GM12878 (cell line): ENCODE data around the gene SAMSN1. TPM values are rescaled to one million over a fixed set of nuclear protein-coding genes. Genes with fewer than 3 reads are reported as not detected.

Experiments
- ATAC-seq: fragments of 200-7000 bp; cut with Tn5 transposase; 3 replicates; pipeline ENCODE4 v1.9.1; 2020; ENCODE audit warnings: mild to moderate bottlenecking, moderate library complexity
- BruUV-seq: library from RNA; stranded (reverse); fragments of 400-500 nt; replicated peaks from 2 replicates; lab custom pipeline; 2021; lab: Mats Ljungman, UMichigan
- CTCF ChIA-PET: fragments of 300-600 bp; sonication (Branson Sonifier 250); formaldehyde crosslinking; extraction: SDS; loops from one replicate; lab custom pipeline; 2021; ENCODE audit warnings: inconsistent platforms; lab: Yijun Ruan, JAX
- POLR2A ChIA-PET: fragments of 350-600 bp; formaldehyde crosslinking; extraction: SDS; loops from one replicate; lab custom pipeline; 2021; ENCODE audit warnings: inconsistent platforms; lab: Charles Lee
- RAD21 ChIA-PET: fragments of 300-600 bp; sonication (Branson Sonifier 250); formaldehyde crosslinking; loops from one replicate; lab custom pipeline; 2023; ENCODE audit warnings: antibody characterized with exemption; ENCODE audit not compliant: unreplicated experiment; lab: Charles Lee
- SMC1A ChIA-PET: fragments of 300-600 bp; sonication (Branson Sonifier 250); formaldehyde crosslinking; loops from one replicate; lab custom pipeline; 2023; ENCODE audit not compliant: unreplicated experiment, uncharacterized antibody; lab: Charles Lee
- DNase-seq: peaks from one replicate; pipeline ENCODE4 v3.0.0-alpha.2; 2011; ENCODE audit warnings: low read depth, low spot score
- FAIRE-seq: peaks from 3 replicates; lab custom pipeline; 2011; peaks lifted over from hg19 to GRCh38; lab: Jason Lieb, UNC
- H2AFZ ChIP-seq: 2 replicates; pipeline ENCODE4 v1.6.0; 2011; ENCODE audit warnings: low read depth, low read length, control low read depth; ENCODE audit not compliant: control insufficient read depth
- H3K27ac ChIP-seq: 2 replicates; pipeline ENCODE4 v1.5.1; 2011; ENCODE audit warnings: control low read depth; ENCODE audit not compliant: control insufficient read depth, insufficient read depth
- H3K27me3 ChIP-seq, 2 experiments: replicated peaks in 1 of 2; 2 replicates each; pipeline versions ENCODE4 v1.6.0 to v1.6.1; 2011; ENCODE audit warnings: low read length in 1 of 2; ENCODE audit not compliant: control insufficient read depth in 2 of 2, insufficient read depth in 2 of 2
- H3K36me3 ChIP-seq, 2 experiments: 2 replicates each; pipeline ENCODE4 v1.5.1; 2011; ENCODE audit warnings: low read length in 1 of 2; ENCODE audit not compliant: control insufficient read depth in 2 of 2, insufficient read depth in 2 of 2
- H3K4me1 ChIP-seq: 2 replicates; pipeline ENCODE4 v1.6.1; 2011; ENCODE audit warnings: mild to moderate bottlenecking, low read length, moderate library complexity, mixed read lengths; ENCODE audit not compliant: control insufficient read depth, insufficient read depth
- H3K4me2 ChIP-seq: 2 replicates; pipeline ENCODE4 v1.6.0; 2011; ENCODE audit warnings: control low read depth; ENCODE audit not compliant: control insufficient read depth, insufficient read depth
- H3K4me3 ChIP-seq: fragments of 200-600 bp; sonication (generic); 2 replicates; pipeline ENCODE4 v1.5.1; 2016
- H3K79me2 ChIP-seq: 2 replicates; pipeline ENCODE4 v1.6.0; 2011; ENCODE audit warnings: low read length; ENCODE audit not compliant: control insufficient read depth, insufficient read depth
- H3K9ac ChIP-seq: 2 replicates; pipeline ENCODE4 v1.8.0; 2011; ENCODE audit warnings: low read length, control low read depth, mixed read lengths; ENCODE audit not compliant: control insufficient read depth, insufficient read depth
- H3K9me3 ChIP-seq: replicated peaks from 3 replicates; pipeline ENCODE4 v1.5.1; 2011; ENCODE audit warnings: mild to moderate bottlenecking, low read length; ENCODE audit not compliant: control insufficient read depth, insufficient read depth
- H4K20me1 ChIP-seq: 2 replicates; pipeline ENCODE4 v1.6.0; 2011; ENCODE audit not compliant: control insufficient read depth, insufficient read depth
- MTA3 ChIP-seq: IDR thresholded peaks from 2 replicates; pipeline ENCODE4 v1.6.1; 2012; ENCODE audit warnings: low read length, inconsistent platforms, borderline replicate concordance
- POLR2AphosphoS5 ChIP-seq: IDR thresholded peaks from 2 replicates; pipeline ENCODE4 v1.6.1; 2011; ENCODE audit warnings: mild to moderate bottlenecking, low read length, inconsistent platforms
- POU2F2 ChIP-seq: IDR thresholded peaks from 3 replicates; pipeline ENCODE4 v1.6.1; 2011; ENCODE audit warnings: low read depth, mild to moderate bottlenecking, low read length, borderline replicate concordance
- RCOR1 ChIP-seq: conservative IDR thresholded peaks from 2 replicates; pipeline ENCODE4 v1.6.1; 2012; ENCODE audit warnings: low read depth, low read length, improper control_type of control experiment
- STAT3 ChIP-seq: IDR thresholded peaks from 2 replicates; pipeline ENCODE4 v1.6.1; 2011; ENCODE audit warnings: low read depth, low read length, improper control_type of control experiment
- WGBS: methylation state at CpG from one replicate; pipeline ENCODE4 v1.1.6; 2016; ENCODE audit warnings: low lambda C conversion rate; ENCODE audit not compliant: insufficient replicate concordance, insufficient coverage; ENCODE audit errors: missing lambda C conversion rate; 5-methylcytosine and 5-hydroxymethylcytosine counted together
- in situ Hi-C: fragments of 300-500 bp; cut with MboI; formaldehyde crosslinking; loops from 9 replicates; pipeline ENCODE4 v1.14.3; 2018; ENCODE audit warnings: mixed read lengths
- intact Hi-C: fragments of 100-400 bp; cut with micrococcal nuclease; formaldehyde crosslinking; loops from one replicate; pipeline ENCODE4 v1.14.2; 2022; ENCODE audit not compliant: unreplicated experiment
- polyA plus RNA-seq, 11 experiments: library from polyadenylated mRNA; depleted of rRNA in 4 of 11; unstranded in 6 of 11; stranded (reverse) in 5 of 11; fragments of >200 nt; fragmentation: Nextera tagmentation in 4 of 11; fragmentation: Illumina TruSeq in 1 of 11; extraction: Ambion mirVana in 4 of 11; extraction: Trizol in 1 of 11; gene quantifications; 1 replicate in 1 of 11; 2 replicates in 10 of 11; pipeline versions ENCODE4 v1.2.1 to v1.2.3, GENCODE V29; 2011 to 2016; ENCODE audit warnings: inconsistent platforms in 2 of 11, missing spikeins in 2 of 11, low read depth in 1 of 11
- total RNA-seq, 4 experiments: library from RNA; depleted of rRNA in 3 of 4; stranded (reverse); fragments of >200 nt in 3 of 4; fragmentation: Illumina TruSeq in 1 of 4; extraction: Trizol in 1 of 4; gene quantifications; 2 replicates each; pipeline versions ENCODE4 v1.2.1 to v1.2.3, GENCODE V29; 2013 to 2021

The SAMSN1 gene
- total and polyA plus RNA-seq, 10 of the 15 experiments (the other 5 are each of a cell fraction or from before 2014, with no cell fraction given): 23.2 to 102 (median 44.9) TPM

DNA sequence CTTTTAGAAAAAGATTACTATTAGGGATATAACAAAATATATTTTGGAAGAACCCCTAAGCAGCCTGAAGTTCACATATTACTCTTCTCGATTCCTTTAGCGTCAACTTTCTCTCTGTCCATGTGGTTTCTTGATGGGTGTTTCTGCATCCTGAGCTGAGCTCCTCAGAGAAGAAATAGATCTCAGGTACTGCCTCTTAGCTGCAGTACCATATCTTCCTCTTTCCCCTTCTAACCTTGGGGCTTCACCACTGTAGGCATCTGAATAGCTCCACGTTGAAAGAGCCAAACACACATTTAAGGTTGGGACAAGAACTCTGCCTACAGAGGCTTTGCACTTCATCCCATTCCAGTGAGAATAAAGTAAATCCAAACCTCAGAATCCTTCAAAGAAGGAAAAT is 59.2 kb downstream of the SAMSN1 start:
- no peaks in the 10 kb centered on the region for H4K20me1 ChIP-seq
- no TSS peak for BruUV-seq
- H3K79me2 ChIP-seq: no peaks in the 10 kb centered on the region
- TF ChIP-seq POU2F2: no peak
- TF ChIP-seq POLR2AphosphoS5: peak; percentile 31; the same call in 1 of the 2 replicates
- H3K36me3 ChIP-seq: peaks cover 0 to 7% of the 10 kb centered on the region in 2 experiments; a peak in 1 of 4 replicates
- H3K27me3 ChIP-seq: no peaks in the 10 kb centered on the region
- H3K9ac ChIP-seq: no peak overlapping the region
- ChIA-PET POLR2A (no interaction called here), SMC1A (interaction anchor here (1.4 to 1.9 kb wide), 2 partner anchors 16 to 33 kb away, joined by 5 read pairs; no protein-coding TSS in a partner anchor), CTCF (interaction anchor here (1.1 kb wide), 1 partner anchor 12 kb away, joined by 3 read pairs; no protein-coding TSS in a partner anchor), RAD21 (no interaction called here)
- DNase-seq (no peak), ATAC-seq (no peak), FAIRE-seq (no peak)
- H2AFZ ChIP-seq: no peak overlapping the region
- 67% methylated on average over 3 of the region's 3 CpGs for WGBS
- no peak overlapping the region for H3K4me2 ChIP-seq
- H3K4me1 ChIP-seq: peaks cover 2% of the 10 kb centered on the region
- H3K9me3 ChIP-seq: peaks cover 2% of the 10 kb centered on the region; the same call in 2 of the 3 replicates
- intact Hi-C loops: no loop called here
- no peak overlapping the region for H3K27ac ChIP-seq
- no peak overlapping the region for H3K4me3 ChIP-seq
- in situ Hi-C loops: no loop called here

GRCh38 chr21:14484188-14485009 is 61.7 kb downstream of the SAMSN1 start:
- Histone ChIP-seq H3K36me3 (peaks cover 0 to 7% of the 10 kb centered on the region in 2 experiments; a peak in 1 of 4 replicates), H3K4me1 (peaks cover 6% of the 10 kb centered on the region), H3K9ac (no peak overlapping the region), H3K79me2 (no peaks in the 10 kb centered on the region), H3K4me3 (no peak overlapping the region), H3K9me3 (peaks cover 2% of the 10 kb centered on the region; the same call in 2 of the 3 replicates), H2AFZ (no peak overlapping the region), H4K20me1 (no peaks in the 10 kb centered on the region), H3K27me3 (no peaks in the 10 kb centered on the region), H3K27ac (no peak overlapping the region), H3K4me2 (no peak overlapping the region)
- WGBS: 83% methylated on average over 2 of the region's 2 CpGs
- ChIA-PET CTCF (no interaction called here), POLR2A (no interaction called here), RAD21 (interaction anchor here (1.6 kb wide), 1 partner anchor 51 kb away, joined by 3 read pairs; no protein-coding TSS in a partner anchor), SMC1A (no interaction called here)
- no peak for TF ChIP-seq RCOR1
- no peak for TF ChIP-seq STAT3
- TF ChIP-seq POLR2AphosphoS5: 0 out of 2 replicates have a peak, but pooled peaks have one; percentile 34
- peak; percentile 51; the same call in 1 of the 2 replicates for TF ChIP-seq MTA3
- DNase-seq (no peak), ATAC-seq (no peak), FAIRE-seq (no peak)
- intact Hi-C loops (no loop called here), in situ Hi-C loops (no loop called here)
- BruUV-seq: no TSS peak
